SIG-M5 treated with dmso at 0.1 percent for 504 hours (cell line): Measurements from ENCODE around the gene TMEM63B.
A peak's percentile ranks its signal among the peaks of the same experiment; 100 is the strongest.

Source experiments
- DNase-seq: peaks from one replicate; lab custom pipeline; 2025; ENCODE audit not compliant: unreplicated experiment; lab: John Stamatoyannopoulos, UW

Gene TMEM63B

DNA sequence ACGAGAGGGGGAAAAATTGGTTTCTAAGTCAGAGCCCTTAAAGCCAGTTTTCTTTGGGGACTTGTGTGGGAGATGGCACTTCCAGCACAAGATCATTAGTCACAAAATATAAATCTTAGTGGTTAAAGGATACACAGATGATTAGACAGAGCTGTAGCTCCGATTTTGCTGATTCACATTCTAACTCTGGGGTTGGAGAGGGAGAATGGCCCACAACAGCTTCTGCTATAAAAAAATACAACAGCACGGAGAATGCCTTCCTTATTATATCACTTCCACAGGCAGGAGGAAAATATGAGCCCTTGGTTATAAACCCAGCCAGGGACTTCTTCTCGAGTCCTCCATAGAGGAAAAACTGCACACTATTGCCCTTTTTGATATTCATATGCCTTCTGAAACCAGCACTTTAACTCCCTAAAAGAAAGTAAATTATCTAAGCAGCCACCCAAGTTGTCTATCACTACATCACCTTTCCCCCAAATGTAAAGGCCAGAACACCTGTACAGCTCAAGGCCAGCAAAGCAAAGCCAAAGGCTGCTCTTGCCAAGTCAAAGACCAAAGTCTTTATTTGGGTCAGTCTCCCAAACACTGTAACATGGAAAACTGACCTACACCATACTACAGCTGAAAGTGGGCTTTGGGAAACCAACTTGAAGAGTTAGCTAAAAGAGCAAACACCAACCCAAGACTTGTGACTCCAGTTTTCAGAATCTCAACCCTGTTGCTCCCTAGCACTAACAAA is 10.5 kb upstream of the TMEM63B start:
- no peak for DNase-seq

GRCh38 chr6:44117397-44118128 is 9.8 kb upstream of the TMEM63B start:
- no peak for DNase-seq

- no peak for DNase-seq
These were observed 7.6 kb upstream of the TMEM63B start for GRCh38 chr6:44119704-44120262.

- no peak for DNase-seq
These were observed 6.5 kb upstream of the TMEM63B start for GRCh38 chr6:44120692-44121443.

DNA sequence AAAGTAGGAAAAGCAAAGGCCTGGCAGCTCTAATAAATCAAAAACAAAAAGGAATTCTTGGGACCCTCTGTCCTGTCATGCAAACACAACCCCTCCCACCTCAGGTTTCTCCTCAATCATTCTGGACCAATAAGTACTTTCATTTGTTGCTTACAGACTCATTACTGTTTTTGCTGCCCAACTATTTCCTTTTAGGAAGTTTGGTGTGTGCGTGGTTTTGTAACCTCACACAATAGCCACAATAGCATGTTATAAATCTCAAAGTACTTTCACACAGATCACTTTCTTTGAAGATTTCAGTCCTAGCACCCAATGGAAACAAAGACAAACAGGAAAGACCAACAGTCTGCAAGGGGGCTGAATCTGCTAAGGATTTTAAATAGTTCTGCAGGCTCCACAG is 4.6 kb upstream of the TMEM63B start:
- no peak for DNase-seq

DNA sequence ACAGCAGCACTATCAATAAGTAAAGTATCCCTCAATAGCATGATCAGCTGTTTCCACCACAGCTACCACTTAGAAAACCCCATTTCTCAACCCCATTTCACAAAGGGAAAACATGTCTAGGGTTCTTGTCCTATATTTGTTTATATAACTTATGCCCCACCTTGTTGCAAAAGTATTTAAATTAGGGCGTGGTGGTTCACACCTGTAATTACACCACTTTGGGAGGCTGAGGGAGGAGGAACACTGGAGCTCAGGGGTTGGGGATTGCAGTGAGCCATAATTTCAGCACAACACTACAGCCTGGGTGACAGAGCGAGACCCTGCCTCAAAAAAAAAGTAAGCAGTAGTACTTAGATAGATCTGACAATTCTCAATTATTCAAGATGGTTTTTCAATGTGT is 3.8 kb upstream of the TMEM63B start:
- no peak for DNase-seq

DNA sequence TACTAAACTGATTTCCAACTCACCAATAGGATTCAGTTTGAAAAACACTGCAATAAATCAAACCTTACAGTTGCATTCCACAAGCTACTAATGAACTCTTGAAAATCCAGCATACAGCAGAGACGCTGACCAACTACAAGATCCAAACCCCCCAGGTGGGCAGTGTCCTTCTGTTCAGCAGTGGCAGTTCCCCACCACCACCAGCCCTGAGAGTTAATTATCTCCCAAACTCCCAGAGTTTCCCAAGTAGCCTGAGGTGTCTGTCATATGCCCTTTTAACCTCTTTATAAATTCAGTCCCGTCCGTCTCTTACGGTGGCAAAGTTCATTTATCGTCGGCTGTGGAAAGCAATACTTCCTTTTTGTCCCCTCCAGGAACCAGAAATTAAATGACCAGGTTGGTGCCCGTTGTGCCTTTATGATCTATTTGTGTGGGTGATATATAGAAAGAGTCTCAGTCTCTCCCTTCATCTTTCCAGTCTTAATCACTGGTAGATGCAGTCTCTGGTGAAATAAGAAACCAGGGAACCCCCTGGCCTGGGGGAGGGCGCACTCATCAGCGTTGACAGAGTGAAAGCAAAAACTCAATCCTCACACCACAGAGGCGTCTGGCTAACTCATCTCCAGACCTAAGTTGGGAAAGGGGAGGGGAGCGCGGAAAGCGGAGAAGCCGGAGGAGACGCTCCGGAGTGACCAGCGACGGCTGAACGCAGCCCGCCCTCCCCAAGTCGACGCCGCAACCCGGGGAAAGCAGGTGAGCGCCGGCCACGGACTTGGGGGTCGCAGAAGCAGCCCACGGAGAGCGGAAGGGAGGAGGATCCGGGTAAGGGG is 819 bp upstream of the TMEM63B start:
- peak; percentile 29 for DNase-seq

DNA sequence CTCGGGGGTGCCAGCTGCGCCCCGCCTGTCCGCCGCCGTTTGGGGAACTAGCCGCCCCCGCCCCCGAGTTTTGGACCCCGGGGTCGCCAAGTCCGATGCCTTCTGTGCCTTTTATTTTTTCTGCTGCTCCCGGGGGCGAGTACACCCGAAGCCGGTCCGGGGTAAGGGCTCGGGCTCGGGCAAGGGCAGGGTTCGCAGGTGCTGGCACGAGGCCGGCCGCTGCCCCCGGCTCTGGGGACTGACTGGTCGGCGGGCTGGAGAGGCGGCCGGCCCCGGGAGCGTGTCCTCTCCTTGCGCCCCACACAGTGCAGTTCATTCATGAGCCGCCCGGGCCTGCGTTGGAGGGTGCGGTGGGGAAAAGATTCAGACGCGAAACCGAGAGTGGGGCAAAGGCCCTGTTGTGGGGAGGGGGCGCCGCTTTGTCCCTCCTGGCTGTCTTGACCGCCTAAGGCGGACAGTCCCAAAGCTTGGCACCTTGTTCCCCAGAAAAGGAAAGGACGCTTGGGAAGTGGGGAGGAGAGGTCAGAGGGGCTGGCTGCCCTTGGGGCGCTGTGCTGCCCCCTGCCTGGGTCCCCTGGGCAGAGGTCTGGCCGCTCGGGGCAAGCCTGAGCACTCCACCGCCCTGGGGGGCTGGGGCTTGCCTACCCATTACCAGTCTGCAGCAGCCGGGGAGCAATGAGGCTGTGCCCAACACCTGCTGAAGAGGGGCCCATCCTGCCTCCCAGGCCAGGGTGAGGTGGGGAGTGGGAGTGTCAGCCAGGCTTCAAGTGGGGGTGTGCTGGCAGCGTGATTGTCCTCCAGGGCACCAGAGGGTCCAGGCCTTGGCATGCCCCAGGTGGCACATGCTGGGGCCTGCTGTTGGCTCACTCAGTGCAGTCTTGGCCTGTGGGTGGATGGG is 915 bp downstream of the TMEM63B start:
- DNase-seq, result no peak

GRCh38 chr6:44129841-44130322 is 2.5 kb downstream of the TMEM63B start:
- no peak for DNase-seq

GRCh38 chr6:44131892-44132291 is 4.5 kb downstream of the TMEM63B start:
- DNase-seq, result no peak

DNA sequence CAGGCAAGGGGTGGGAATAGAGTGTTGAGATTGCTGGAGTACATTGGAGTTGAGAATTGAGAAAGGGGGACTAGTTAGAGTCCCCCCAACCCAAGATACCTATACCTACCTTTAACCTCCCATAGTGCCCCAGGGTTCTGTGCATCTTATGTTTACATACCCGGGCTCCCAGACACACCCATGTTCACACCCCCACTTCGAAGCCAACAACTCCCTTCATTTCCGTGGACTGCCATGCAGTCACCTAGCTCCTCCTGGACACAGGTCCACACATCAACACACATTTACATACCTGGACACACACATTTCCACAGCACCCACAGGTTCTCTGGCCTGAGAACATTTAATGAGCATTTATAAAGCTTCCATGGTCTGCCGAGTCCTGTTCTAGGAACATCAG is 5.1 kb downstream of the TMEM63B start:
- no peak for DNase-seq

- peak; percentile 32 for DNase-seq
These were observed 5.9 kb downstream of the TMEM63B start for GRCh38 chr6:44133003-44133931.

DNA sequence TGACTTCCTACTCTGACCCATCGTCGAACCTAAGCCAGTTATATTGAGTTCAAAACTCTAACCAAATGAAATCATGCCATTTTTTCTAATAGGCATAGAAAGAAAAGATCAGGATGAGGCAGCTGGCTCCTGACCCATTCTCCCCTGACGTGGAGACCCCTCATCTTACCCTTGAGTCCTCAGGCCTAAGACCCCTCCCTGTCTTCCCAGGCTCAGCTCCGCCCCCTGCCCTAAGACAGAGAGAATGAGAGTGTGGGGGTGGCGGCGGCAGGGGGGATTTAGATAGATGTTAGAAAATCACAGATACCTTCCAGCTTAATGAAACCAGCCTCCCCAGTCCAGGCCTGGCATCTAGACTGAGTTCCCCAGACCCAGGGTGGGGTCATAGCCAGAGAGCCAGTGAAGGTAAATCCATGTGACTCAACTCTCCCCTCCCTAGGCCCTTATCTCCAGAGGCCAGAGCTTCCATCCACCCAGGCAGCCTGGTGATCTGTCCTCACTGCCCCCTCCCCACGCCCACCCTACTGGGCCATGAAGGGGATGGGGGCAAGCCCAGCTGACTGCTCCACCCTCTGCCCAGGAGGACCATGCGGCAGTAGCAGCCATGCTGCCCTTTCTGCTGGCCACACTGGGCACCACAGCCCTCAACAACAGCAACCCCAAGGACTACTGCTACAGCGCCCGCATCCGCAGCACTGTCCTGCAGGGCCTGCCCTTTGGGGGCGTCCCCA is 6.8 kb downstream of the TMEM63B start:
- DNase-seq, result no peak

DNA sequence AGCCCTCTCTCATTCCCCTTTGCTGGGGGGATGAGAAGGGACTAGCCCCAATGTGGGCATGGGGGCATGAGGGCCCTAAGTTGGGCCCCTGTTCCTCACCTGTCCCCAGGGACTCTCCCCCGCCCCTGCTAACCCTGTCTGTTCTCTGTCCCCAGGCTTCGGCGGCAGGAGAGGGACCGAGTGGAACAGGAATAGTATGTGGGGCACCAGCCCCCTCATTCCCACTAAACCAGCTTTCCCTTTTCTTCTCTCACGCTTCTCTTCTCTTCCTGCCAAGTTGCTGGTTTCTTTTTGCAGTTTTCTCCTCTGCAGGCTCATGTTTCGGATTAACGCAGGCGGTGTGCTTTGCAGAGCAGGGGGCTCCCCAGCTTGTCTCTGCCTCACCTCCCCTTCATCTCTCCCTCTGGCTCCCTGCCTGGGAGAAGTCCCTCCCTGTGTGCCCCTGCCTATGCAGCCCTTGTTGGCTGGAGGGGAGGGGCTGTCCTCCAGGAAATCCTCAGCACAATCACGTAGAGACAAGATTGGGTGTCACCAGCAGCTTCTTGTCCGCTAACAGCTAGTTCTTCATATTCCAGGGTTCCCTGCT is 7.9 kb downstream of the TMEM63B start:
- no peak for DNase-seq

GRCh38 chr6:44135875-44136274 is 8.5 kb downstream of the TMEM63B start:
- no peak for DNase-seq

- DNase-seq, result no peak
These were observed 11.5 kb downstream of the TMEM63B start for GRCh38 chr6:44138717-44139350.

GRCh38 chr6:44139351-44139743 is 12.0 kb downstream of the TMEM63B start:
- no peak for DNase-seq
